ENCODE results near the gene ADGRL3. TPM values are rescaled to one million over a fixed set of nuclear protein-coding genes. Genes with fewer than 3 reads are reported as not detected.

The ADGRL3 gene
- total RNA-seq, 2 experiments from 2014 or later: not detected

GRCh38 chr4:61217222-61217621, 17.1 kb downstream of the ADGRL3 start:
- no peak for ATAC-seq (ENCODE audit: low read depth)
- POLR2A ChIA-PET: no interaction called here
- Mint-ChIP-seq H3K4me1 (no peaks in the 10 kb centered on the region), H3K9me3 (peaks cover 2% of the 10 kb centered on the region), H3K27me3 (no peaks in the 10 kb centered on the region), H3K36me3 (no peaks in the 10 kb centered on the region), H3K4me3 (no peak overlapping the region), H3K27ac (no peak overlapping the region)
- no peak for DNase-seq

DNA sequence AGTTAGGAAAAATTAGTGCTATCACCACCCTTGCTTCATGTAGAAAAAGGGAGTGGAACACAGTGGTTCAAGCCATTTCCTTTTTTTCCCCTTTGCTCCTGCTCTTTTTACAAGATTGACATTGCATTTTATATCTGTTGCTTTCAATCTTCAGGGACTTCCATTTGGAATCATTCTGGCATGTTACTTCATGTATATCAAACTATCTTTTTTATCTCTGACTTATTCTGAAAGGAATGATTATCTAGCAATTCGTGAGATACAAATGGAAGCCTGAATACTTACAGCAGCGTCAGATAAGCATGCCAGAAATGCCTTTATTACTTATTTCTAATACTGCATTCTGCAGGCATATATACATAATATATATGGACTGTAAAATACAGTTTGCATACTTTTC, 20.4 kb downstream of the ADGRL3 start:
- Mint-ChIP-seq H3K4me3 (no peak overlapping the region), H3K4me1 (no peaks in the 10 kb centered on the region), H3K27me3 (no peaks in the 10 kb centered on the region), H3K27ac (no peak overlapping the region), H3K36me3 (no peaks in the 10 kb centered on the region), H3K9me3 (peaks cover 2% of the 10 kb centered on the region)
- POLR2A ChIA-PET: interaction anchor here (0.7 kb wide), 1 partner anchor 31 kb away, joined by 3 read pairs; no protein-coding TSS in a partner anchor
- DNase-seq (no peak), ATAC-seq (ENCODE audit: low read depth) (no peak)

GRCh38 chr4:61223385-61223784, 23.3 kb downstream of the ADGRL3 start:
- POLR2A ChIA-PET: no interaction called here
- Mint-ChIP-seq H3K36me3 (no peaks in the 10 kb centered on the region), H3K9me3 (peaks cover 2% of the 10 kb centered on the region), H3K27ac (no peak overlapping the region), H3K4me3 (no peak overlapping the region), H3K4me1 (no peaks in the 10 kb centered on the region), H3K27me3 (no peaks in the 10 kb centered on the region)
- DNase-seq: no peak
- ATAC-seq (ENCODE audit: low read depth): no peak

GRCh38 chr4:61224573-61224972, 24.4 kb downstream of the ADGRL3 start:
- no peak overlapping the region for H3K4me3 Mint-ChIP-seq
- no peaks in the 10 kb centered on the region for H3K36me3 Mint-ChIP-seq
- ATAC-seq (ENCODE audit: low read depth) (no peak), DNase-seq (no peak)
- POLR2A ChIA-PET: no interaction called here
- peaks cover 1% of the 10 kb centered on the region for H3K9me3 Mint-ChIP-seq
- H3K27me3 Mint-ChIP-seq: no peaks in the 10 kb centered on the region
- no peak overlapping the region for H3K27ac Mint-ChIP-seq
- H3K4me1 Mint-ChIP-seq: no peaks in the 10 kb centered on the region

- Mint-ChIP-seq H3K9me3 (peaks cover 2% of the 10 kb centered on the region), H3K4me3 (no peak overlapping the region), H3K36me3 (no peaks in the 10 kb centered on the region), H3K27ac (no peak overlapping the region), H3K27me3 (no peaks in the 10 kb centered on the region), H3K4me1 (no peaks in the 10 kb centered on the region)
- DNase-seq (no peak), ATAC-seq (ENCODE audit: low read depth) (no peak)
- POLR2A ChIA-PET: no interaction called here
These were observed 25.5 kb downstream of the ADGRL3 start for GRCh38 chr4:61225656-61226055.

DNA sequence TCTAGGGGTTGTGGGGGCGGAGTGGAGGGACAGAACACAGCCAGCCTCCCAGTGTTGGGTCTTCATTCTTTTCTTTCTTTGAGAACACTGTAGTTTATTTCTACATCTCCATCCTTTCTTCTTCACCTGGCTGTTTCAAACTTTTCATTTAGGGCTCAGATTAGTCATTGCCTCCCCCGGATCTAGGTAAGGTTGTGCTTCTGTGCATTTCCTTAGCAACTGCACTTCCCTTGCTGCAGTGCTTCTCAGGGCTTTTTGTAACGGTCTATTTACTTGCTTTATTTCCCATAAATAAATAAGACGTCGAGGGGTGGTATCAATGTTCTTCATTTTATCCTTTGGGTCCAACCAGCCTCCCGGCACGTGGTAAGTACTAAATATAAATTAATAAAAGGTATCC, 31.3 kb downstream of the ADGRL3 start:
- DNase-seq: no peak
- H3K9me3 Mint-ChIP-seq: peaks cover 3% of the 10 kb centered on the region

DNA sequence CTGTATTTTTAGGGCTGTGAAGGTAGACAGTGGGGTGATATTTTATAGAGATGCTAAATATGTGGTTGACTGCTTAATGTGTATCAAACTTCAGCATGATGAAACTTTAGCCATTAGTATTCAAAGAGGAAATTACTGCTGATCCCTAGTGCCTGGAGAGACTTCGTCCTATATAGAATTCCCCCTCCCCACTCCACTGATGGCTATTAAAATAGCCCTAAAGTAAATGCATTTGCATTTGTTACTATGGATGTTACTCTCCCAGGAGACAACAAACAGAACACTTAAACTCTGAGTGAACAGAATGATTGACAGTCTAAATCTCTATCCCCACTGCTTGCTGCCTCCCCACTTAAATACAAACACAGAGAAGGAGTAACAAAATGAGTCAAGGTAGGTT, 39.1 kb downstream of the ADGRL3 start:
- DNase-seq (no peak), ATAC-seq (ENCODE audit: low read depth) (no peak)
- no peaks in the 10 kb centered on the region for H3K9me3 Mint-ChIP-seq
- H3K4me1 Mint-ChIP-seq: no peaks in the 10 kb centered on the region
- H3K27ac Mint-ChIP-seq: no peak overlapping the region
- POLR2A ChIA-PET: no interaction called here
- H3K36me3 Mint-ChIP-seq: no peaks in the 10 kb centered on the region
- no peak overlapping the region for H3K4me3 Mint-ChIP-seq
- H3K27me3 Mint-ChIP-seq: no peaks in the 10 kb centered on the region

More for the DNA sequence above, 31.3 kb downstream of the ADGRL3 start:
- Mint-ChIP-seq H3K36me3 (no peaks in the 10 kb centered on the region), H3K27ac (no peak overlapping the region), H3K4me1 (no peaks in the 10 kb centered on the region), H3K4me3 (no peak overlapping the region), H3K27me3 (no peaks in the 10 kb centered on the region)
- no peak for ATAC-seq (ENCODE audit: low read depth)
- POLR2A ChIA-PET: no interaction called here

- H3K27me3 Mint-ChIP-seq: no peaks in the 10 kb centered on the region
- no peaks in the 10 kb centered on the region for H3K36me3 Mint-ChIP-seq
- ATAC-seq (ENCODE audit: low read depth): no peak
- H3K4me3 Mint-ChIP-seq: no peak overlapping the region
- DNase-seq: no peak
- no peaks in the 10 kb centered on the region for H3K9me3 Mint-ChIP-seq
- POLR2A ChIA-PET: no interaction called here
- H3K27ac Mint-ChIP-seq: no peak overlapping the region
- H3K4me1 Mint-ChIP-seq: no peaks in the 10 kb centered on the region
These were observed 43.8 kb downstream of the ADGRL3 start for GRCh38 chr4:61243962-61244361.

DNA sequence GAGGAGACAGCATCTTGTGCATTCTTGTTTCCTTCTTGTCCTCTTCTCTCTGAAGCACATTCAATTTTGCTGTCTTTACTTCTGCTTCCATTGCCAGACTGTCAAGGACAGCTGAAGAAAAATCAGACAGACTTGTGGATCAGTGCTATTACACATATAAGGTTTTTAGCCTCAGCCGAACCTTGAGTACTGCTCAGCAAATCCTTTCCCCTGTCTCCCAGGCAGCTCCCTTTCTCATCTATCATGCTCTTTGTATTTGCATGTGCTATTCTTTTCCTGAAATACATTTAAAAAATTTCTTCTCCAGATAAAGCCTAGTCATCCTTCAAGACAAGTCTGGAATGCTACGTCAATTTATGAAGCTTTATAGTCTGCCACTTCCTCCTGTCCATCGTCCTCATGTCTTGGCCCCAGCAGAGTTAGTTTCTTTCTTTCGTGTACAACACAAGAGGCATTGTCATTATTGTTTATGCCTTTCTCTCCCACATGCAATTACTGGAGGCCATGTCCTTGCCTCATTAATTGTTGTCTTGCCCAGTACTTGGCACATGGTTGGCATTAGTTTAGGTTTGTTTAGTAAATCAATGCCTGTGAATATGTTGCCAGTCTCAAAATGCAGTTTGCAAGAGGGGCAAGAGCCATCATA, 45.1 kb downstream of the ADGRL3 start:
- POLR2A ChIA-PET: no interaction called here
- Mint-ChIP-seq H3K9me3 (no peaks in the 10 kb centered on the region), H3K27ac (no peak overlapping the region), H3K4me3 (no peak overlapping the region), H3K27me3 (no peaks in the 10 kb centered on the region), H3K4me1 (no peaks in the 10 kb centered on the region), H3K36me3 (no peaks in the 10 kb centered on the region)
- DNase-seq: no peak
- ATAC-seq (ENCODE audit: low read depth): no peak

DNA sequence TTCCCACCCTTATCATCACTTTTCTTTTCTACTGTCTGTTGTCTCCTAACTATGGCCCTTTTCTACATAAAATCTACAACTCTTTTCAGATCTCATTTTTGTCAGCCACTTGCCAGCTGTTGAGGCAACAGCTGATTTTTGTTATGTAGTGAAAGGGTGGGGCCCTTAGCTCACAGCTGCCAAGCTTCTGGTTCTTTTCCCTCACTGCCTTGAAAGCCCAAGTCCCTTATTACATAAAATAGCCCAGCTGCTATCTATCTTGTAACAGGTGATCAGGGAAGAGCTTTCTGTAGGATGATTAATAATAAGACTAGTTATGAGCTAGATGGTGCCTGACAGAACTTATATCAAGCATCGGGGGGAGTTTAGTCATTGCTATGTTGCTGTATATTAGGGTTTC, 45.9 kb downstream of the ADGRL3 start:
- POLR2A ChIA-PET: no interaction called here
- Mint-ChIP-seq H3K27me3 (no peaks in the 10 kb centered on the region), H3K9me3 (no peaks in the 10 kb centered on the region), H3K36me3 (no peaks in the 10 kb centered on the region), H3K4me1 (no peaks in the 10 kb centered on the region), H3K4me3 (no peak overlapping the region), H3K27ac (no peak overlapping the region)
- DNase-seq (no peak), ATAC-seq (ENCODE audit: low read depth) (no peak)

GRCh38 chr4:61248705-61249104, 48.6 kb downstream of the ADGRL3 start:
- ATAC-seq (ENCODE audit: low read depth) (no peak), DNase-seq (no peak)
- Mint-ChIP-seq H3K27me3 (no peaks in the 10 kb centered on the region), H3K9me3 (no peaks in the 10 kb centered on the region), H3K4me1 (no peaks in the 10 kb centered on the region), H3K4me3 (no peak overlapping the region), H3K36me3 (no peaks in the 10 kb centered on the region), H3K27ac (no peak overlapping the region)
- POLR2A ChIA-PET: no interaction called here

DNA sequence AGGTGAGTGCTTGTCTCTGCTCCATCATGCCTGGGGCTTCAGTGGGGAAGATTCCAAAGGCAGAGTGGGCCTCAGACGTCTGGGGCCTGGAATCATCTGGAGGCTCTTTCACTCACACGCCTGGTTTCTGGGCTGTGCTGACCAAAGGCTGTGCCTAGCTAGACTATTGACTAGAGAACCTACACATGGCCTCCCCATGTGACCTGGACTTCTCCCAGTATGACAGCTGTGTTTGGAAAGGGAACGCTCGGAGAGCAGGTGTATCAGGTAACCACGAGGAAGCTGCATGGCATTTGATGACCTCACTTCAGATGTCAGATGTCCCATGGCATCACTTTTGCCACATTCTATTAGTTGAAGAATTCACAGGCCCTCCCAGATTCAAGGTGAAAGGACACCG, 51.0 kb downstream of the ADGRL3 start:
- no peak for DNase-seq
- no peaks in the 10 kb centered on the region for H3K27me3 Mint-ChIP-seq
- no peak overlapping the region for H3K27ac Mint-ChIP-seq
- no peaks in the 10 kb centered on the region for H3K36me3 Mint-ChIP-seq
- no peaks in the 10 kb centered on the region for H3K4me1 Mint-ChIP-seq
- H3K4me3 Mint-ChIP-seq: no peak overlapping the region
- POLR2A ChIA-PET: no interaction called here
- no peak for ATAC-seq (ENCODE audit: low read depth)
- H3K9me3 Mint-ChIP-seq: no peaks in the 10 kb centered on the region

DNA sequence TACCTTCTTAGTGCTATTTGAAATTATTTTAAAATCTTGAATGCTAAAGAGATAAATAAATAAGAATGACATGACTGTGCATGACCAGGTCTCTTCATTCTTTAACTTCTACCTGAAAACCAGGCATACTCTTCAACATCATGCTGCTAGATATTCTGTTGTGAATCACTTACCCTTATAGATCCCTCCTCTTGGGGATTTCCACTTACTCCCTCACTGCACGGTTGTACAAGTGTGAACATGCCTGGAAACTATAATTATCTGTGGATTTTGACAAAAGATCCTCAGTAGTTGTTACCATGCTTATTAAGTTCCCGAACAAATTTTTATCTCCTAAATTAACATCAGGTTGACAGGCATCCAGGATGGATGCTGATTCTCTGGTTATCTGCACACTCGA, 54.3 kb downstream of the ADGRL3 start:
- no peak overlapping the region for H3K27ac Mint-ChIP-seq
- no peaks in the 10 kb centered on the region for H3K4me1 Mint-ChIP-seq
- no peaks in the 10 kb centered on the region for H3K27me3 Mint-ChIP-seq
- ATAC-seq (ENCODE audit: low read depth) (no peak), DNase-seq (no peak)
- POLR2A ChIA-PET: no interaction called here
- no peaks in the 10 kb centered on the region for H3K9me3 Mint-ChIP-seq
- no peak overlapping the region for H3K4me3 Mint-ChIP-seq
- no peaks in the 10 kb centered on the region for H3K36me3 Mint-ChIP-seq

DNA sequence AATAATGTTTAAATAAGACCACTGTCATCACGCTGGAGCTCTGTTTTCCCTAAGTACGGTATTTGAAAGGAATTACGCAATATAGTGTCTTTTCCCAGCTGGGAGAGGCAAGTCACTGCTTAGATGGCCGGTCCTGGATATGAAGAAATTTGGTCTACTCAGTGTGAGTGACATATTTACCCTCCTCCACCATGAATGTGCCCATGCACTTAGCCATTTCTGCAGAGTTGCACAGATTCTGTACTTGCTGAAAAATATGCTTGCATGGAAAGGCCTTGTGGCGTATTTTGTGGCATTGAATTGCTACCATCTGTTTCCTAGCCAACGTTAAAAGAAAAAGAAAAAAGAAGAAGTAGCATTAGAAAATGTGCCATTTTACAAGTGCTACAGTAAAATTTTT, 73.1 kb downstream of the ADGRL3 start:
- ATAC-seq (ENCODE audit: low read depth) (no peak), DNase-seq (no peak)
- H3K9me3 Mint-ChIP-seq: no peaks in the 10 kb centered on the region
- no peak overlapping the region for H3K27ac Mint-ChIP-seq
- no peaks in the 10 kb centered on the region for H3K36me3 Mint-ChIP-seq
- no peaks in the 10 kb centered on the region for H3K27me3 Mint-ChIP-seq
- POLR2A ChIA-PET: no interaction called here
- no peaks in the 10 kb centered on the region for H3K4me1 Mint-ChIP-seq
- H3K4me3 Mint-ChIP-seq: no peak overlapping the region

- no peaks in the 10 kb centered on the region for H3K4me1 Mint-ChIP-seq
- ATAC-seq (ENCODE audit: low read depth): no peak
- no peak overlapping the region for H3K4me3 Mint-ChIP-seq
- H3K36me3 Mint-ChIP-seq: no peaks in the 10 kb centered on the region
- no peak for DNase-seq
- no peaks in the 10 kb centered on the region for H3K27me3 Mint-ChIP-seq
- H3K27ac Mint-ChIP-seq: no peak overlapping the region
- H3K9me3 Mint-ChIP-seq: no peaks in the 10 kb centered on the region
- POLR2A ChIA-PET: no interaction called here
These were observed 74.2 kb downstream of the ADGRL3 start for GRCh38 chr4:61274286-61274685.

Data from activated naive CD8-positive, alpha-beta T cell treated with anti-CD3 and anti-CD28 coated beads, Interleukin-2, amount 10 ng/mL, durations not matched to agents 7 days and 5 days (primary cell).